GM08714 (cell line): ENCODE data around the gene ZNF335.
"Not testable (repeated sequence)": the region's sequence is repeated elsewhere in the genome, so short reads cannot be mapped to it uniquely, and the experiment has no call there.

ENCODE experiments used
- H3K4me3 ChIP-seq: fragments of 200-500 bp; sonication (Bioruptor generic); 2 replicates; pipeline ENCODE4 v1.5.1; 2014; ENCODE audit warnings: mild to moderate bottlenecking, low read length, inconsistent platforms
- ZNF274 ChIP-seq: IDR thresholded peaks from 2 replicates; pipeline ENCODE4 v1.6.1; 2012; ENCODE audit warnings: mild to moderate bottlenecking, low read depth, low read length

ZNF335 gene

GRCh38 chr20:45958593-45958992 lies 13.4 kb downstream of the ZNF335 start:
- no peak for TF ChIP-seq ZNF274
- H3K4me3 ChIP-seq = no peak overlapping the region

DNA sequence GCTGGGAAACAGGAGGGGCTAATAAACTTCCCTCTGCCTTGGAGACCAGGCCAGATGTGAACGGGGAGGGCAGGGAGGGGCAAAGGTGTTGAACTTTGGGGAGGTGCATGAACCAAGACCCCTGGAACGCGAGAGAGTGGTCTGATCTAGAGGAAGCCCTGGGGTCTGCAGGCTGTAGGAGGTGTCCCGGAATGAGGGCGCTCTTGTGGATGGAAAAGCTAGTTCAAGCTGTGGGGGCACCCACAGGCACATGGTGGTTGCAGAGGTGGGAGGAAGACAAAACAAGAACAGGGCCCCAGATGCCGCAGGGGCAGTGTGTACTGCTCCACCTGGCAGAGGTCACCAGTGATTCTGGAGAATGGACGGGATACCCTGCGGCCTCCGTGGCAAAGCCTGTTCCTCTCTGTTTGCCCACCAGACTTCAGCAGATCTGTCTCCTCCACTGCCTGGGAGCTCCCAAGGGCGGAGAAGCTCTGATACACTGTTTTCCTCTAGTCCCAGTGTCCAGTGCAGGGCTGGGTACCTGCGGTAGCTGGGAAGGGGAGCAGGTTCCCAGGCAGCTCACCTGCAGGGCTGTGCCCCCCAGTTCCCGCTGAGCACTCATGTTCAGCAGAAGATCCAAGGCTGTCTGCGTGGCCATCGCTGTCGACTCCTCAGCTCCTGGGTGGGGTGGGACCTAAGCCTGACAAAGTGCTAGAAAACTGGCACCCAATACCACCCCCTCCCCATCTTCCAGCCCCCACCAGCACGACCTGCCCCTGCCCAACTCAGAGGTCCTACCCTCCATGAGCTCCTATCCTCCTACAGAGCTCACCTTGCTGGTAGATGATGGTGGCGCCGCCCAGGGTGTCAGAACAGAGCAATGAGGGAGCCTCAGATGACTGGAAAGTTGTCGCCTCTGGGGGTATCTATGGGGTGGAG lies 14.7 kb downstream of the ZNF335 start:
- no peak overlapping the region for H3K4me3 ChIP-seq
- no peak for TF ChIP-seq ZNF274

GRCh38 chr20:45956326-45956725 lies 15.7 kb downstream of the ZNF335 start:
- not testable (repeated sequence) for H3K4me3 ChIP-seq

- H3K4me3 ChIP-seq = no peak overlapping the region
- TF ChIP-seq ZNF274 = no peak
Measured at GRCh38 chr20:45953672-45954071, 18.3 kb downstream of the ZNF335 start.

DNA sequence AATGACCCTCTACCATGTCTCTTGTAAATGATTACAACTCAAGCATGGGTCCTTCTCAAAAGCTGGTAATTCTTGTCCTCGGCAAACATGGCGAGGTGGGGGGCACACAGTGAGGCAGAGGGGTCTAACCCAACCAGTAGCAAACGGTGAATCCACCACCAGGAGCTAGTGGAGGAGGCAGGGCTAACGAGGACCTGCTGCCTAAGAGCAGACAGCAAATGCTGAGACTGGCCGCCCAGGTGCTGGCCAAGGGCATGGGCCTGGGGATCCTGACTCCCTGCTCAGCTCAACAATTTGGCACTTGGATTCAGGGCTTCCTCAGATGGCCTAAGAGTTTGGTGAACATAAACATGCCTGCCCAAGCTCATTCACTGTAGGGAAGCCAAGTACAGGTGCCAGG lies 19.1 kb downstream of the ZNF335 start:
- no peak overlapping the region for H3K4me3 ChIP-seq
- TF ChIP-seq ZNF274 = no peak

- TF ChIP-seq ZNF274 = no peak
- H3K4me3 ChIP-seq = no peak overlapping the region
Measured at GRCh38 chr20:45951925-45952834, 19.8 kb downstream of the ZNF335 start.

GRCh38 chr20:45950330-45950646 lies 21.7 kb downstream of the ZNF335 start:
- H3K4me3 ChIP-seq = no peak overlapping the region
- TF ChIP-seq ZNF274 = no peak

DNA sequence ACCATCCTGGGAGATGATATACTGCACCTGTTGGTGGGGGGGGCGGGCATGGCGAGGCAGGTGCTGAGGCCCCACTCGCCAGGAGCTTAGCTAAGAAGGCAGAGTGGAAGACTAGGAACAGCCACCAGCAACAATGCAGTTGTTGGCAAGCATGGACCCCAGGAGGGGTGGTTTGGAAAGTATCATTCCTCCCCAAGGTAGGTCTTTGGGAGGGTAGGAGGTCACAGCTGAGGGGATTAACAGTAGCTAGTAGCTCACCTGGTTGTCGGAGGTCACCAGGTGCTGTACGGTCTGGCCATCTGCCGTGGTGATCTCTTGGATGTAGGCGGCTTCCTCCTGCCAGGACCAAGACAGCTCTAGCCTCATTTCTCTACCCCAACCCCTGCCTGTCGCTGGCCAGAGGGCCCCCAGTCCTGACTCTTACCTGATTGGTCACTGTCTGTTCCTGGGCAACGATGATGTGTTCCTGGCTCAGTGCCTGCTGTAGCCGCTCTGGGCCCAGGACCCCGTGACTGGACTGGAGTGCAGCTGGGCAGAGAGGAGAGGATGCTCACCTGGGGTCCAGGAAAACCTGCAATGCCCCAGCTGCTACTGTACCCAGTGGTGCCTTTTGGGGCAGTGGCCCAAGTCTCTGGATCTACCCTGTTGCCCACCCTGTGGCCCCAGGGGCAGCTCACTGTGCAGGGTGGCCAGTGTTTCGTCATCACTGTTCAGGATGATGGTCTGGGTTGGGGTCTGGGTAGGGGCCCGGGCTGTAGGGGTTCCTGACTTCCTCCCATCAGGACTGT lies 22.3 kb downstream of the ZNF335 start:
- H3K4me3 ChIP-seq = no peak overlapping the region
- TF ChIP-seq ZNF274 = no peak

GRCh38 chr20:45948742-45949541 lies 23.1 kb downstream of the ZNF335 start:
- TF ChIP-seq ZNF274 = no peak
- no peak overlapping the region for H3K4me3 ChIP-seq

DNA sequence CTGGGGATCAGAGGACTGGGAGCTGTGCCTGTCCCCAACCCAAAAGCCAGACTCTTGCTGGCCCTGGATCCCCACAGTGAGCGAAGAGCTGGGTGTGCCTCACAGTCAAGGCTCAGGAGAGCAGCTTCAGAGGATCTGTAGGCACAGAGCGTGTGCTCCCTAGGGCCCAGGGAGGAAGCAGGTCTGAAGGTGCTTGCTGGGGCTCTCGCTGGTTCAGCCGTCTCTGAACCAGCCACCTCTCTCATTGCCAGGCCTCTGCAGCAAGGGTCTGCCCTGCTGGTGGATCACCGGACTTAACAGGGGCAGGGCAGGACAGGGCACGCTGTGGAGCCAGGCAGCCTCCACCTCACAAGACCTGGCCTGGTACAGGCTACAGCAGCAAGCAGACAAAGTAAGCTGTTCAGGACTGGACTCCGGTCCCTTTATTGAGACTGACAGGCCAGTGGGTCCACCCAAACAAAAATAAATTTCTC lies 23.7 kb downstream of the ZNF335 start:
- TF ChIP-seq ZNF274 = no peak
- no peak overlapping the region for H3K4me3 ChIP-seq

DNA sequence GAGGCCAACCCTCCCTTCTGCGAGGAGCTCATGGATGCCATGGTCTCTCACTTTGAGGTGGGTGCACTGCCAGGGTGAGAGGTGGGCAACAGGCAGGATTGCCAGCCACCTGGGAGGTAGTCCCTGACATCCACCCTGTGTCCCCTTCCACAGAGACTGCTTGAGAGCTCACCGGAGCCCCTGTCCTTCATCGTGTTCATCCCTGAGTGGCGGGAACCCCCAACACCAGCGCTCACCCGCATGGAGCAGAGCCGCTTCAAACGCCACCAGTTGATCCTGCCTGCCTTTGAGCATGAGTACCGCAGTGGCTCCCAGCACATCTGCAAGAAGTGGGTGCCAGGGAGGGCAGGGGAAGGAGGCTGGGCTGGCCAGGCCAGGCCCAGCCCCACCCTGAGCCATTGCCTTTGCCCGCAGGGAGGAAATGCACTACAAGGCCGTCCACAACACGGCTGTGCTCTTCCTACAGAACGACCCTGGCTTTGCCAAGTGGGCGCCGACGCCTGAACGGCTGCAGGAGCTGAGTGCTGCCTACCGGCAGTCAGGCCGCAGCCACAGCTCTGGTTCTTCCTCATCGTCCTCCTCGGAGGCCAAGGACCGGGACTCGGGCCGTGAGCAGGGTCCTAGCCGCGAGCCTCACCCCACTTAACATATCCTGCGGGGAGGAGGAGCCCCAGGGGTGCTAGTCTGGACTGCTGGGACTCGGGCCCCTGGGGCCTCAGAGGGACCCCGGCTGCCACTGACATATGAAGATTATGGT lies 24.7 kb downstream of the ZNF335 start:
- no peak overlapping the region for H3K4me3 ChIP-seq
- no peak for TF ChIP-seq ZNF274

DNA sequence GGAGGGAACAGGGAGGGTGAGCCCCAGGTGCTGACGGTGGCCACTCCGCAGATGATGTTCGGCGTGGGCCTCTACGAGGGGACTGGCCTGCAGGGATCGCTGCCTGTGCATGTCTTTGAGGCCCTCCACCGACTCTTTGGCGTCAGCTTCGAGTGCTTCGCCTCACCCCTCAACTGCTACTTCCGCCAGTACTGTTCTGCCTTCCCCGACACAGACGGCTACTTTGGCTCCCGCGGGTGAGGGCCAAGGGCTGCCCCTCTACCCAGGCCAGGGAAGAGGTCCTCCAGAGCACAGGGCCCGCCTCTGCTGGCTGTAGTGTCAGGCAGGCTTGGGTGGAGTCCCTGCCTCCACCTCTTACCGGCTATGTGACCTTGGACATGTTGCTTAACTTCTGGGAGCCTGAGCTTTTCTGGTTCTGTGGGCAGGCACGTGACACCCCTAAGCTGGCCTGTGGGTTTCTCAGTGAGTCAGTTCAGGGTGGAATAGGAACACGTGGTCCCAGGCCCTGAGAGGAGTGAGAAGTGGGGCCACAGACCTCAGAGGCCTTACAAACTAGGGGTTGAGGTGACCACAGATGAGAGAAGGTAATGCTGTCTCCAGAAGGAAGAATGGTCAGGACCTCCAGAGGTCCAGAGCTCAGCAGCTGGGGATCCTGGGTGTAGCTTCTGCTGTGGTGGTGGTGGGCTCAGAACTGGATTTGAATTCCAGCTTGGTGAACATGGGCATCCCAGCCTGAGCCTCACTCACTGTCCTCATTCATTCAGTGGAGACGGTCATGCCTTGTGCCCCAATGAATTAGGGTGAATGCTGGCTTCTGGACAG lies 25.6 kb downstream of the ZNF335 start:
- no peak for TF ChIP-seq ZNF274
- no peak overlapping the region for H3K4me3 ChIP-seq
